HepG2 (cell line): ENCODE data around the gene TOP2A. TPM values are rescaled to one million over a fixed set of nuclear protein-coding genes. Genes with fewer than 3 reads are reported as not detected.
A peak's percentile ranks its signal among the peaks of the same experiment; 100 is the strongest.

Source experiments
- ATF2 ChIP-seq: sonication (generic); formaldehyde crosslinking; IDR thresholded peaks from 2 replicates; pipeline ENCODE4 v1.4.0; 2020; ENCODE audit warnings: missing genetic modification reagents
- FOXM1 ChIP-seq: sonication (generic); formaldehyde crosslinking; IDR thresholded peaks from 2 replicates; pipeline ENCODE4 v1.5.0; 2020; ENCODE audit warnings: missing genetic modification reagents
- GATAD2A ChIP-seq: IDR thresholded peaks from 2 replicates; pipeline ENCODE4 v1.6.1; 2016
- KLF9 ChIP-seq: IDR thresholded peaks from 2 replicates; pipeline ENCODE4 v1.6.1; 2016; ENCODE audit warnings: low read depth
- MNT ChIP-seq: fragments of 450-650 bp; IDR thresholded peaks from 2 replicates; pipeline ENCODE4 v1.6.1; 2016
- PRPF4 ChIP-seq: fragments of 200-400 bp; formaldehyde crosslinking; IDR thresholded peaks from 2 replicates; pipeline ENCODE4 v1.6.1; 2016; ENCODE audit warnings: low read length, low read depth; ENCODE audit not compliant: poor library complexity, severe bottlenecking
- SOX5 ChIP-seq: IDR thresholded peaks from 2 replicates; pipeline ENCODE4 v1.6.1; 2016; ENCODE audit warnings: borderline replicate concordance
- TERF1 ChIP-seq: sonication (generic); formaldehyde crosslinking; IDR thresholded peaks from 2 replicates; pipeline ENCODE4 v1.8.0; 2022; ENCODE audit warnings: mild to moderate bottlenecking, missing genetic modification reagents, moderate library complexity
- ZBTB3 ChIP-seq: sonication (generic); formaldehyde crosslinking; IDR thresholded peaks from 2 replicates; pipeline ENCODE4 v1.4.0; 2020; ENCODE audit warnings: low read depth, mild to moderate bottlenecking, moderate library complexity, missing genetic modification reagents, borderline replicate concordance
- ZFAT ChIP-seq: sonication (generic); formaldehyde crosslinking; conservative IDR thresholded peaks from 2 replicates; pipeline ENCODE4 v1.8.1; 2023; ENCODE audit warnings: missing genetic modification reagents, inconsistent platforms
- ZNF335 ChIP-seq: sonication (generic); formaldehyde crosslinking; IDR thresholded peaks from 2 replicates; pipeline ENCODE4 v1.4.0; 2020; ENCODE audit warnings: missing genetic modification reagents
- ZNF550 ChIP-seq: sonication (generic); formaldehyde crosslinking; IDR thresholded peaks from 2 replicates; pipeline ENCODE4 v1.4.0; 2020; ENCODE audit warnings: mild to moderate bottlenecking, missing genetic modification reagents, borderline replicate concordance
- ZNF607 ChIP-seq: sonication (generic); formaldehyde crosslinking; IDR thresholded peaks from 2 replicates; pipeline ENCODE4 v1.5.1; 2020; ENCODE audit warnings: missing genetic modification reagents, mild to moderate bottlenecking, borderline replicate concordance
- ZNF704 ChIP-seq: sonication (generic); formaldehyde crosslinking; IDR thresholded peaks from 2 replicates; pipeline ENCODE4 v1.8.1; 2023; ENCODE audit warnings: mild to moderate bottlenecking, inconsistent platforms, moderate library complexity, missing genetic modification reagents, borderline replicate concordance
- ZNF776 ChIP-seq: sonication (generic); formaldehyde crosslinking; IDR thresholded peaks from 2 replicates; pipeline ENCODE4 v1.4.0; 2020; ENCODE audit warnings: mild to moderate bottlenecking, missing genetic modification reagents
- ZNF850 ChIP-seq: sonication (generic); formaldehyde crosslinking; conservative IDR thresholded peaks from 2 replicates; pipeline ENCODE4 v1.9.0; 2021; ENCODE audit warnings: mild to moderate bottlenecking, missing genetic modification reagents
- ZNF879 ChIP-seq: sonication (generic); formaldehyde crosslinking; IDR thresholded peaks from 2 replicates; pipeline ENCODE4 v1.8.1; 2023; ENCODE audit warnings: missing genetic modification reagents
- ZNF883 ChIP-seq: sonication (generic); formaldehyde crosslinking; IDR thresholded peaks from 2 replicates; pipeline ENCODE4 v1.5.1; 2020; ENCODE audit warnings: mild to moderate bottlenecking, missing genetic modification reagents; ENCODE audit errors: not compliant biosample characterization
- ZSCAN12 ChIP-seq: sonication (generic); formaldehyde crosslinking; IDR thresholded peaks from 2 replicates; pipeline ENCODE4 v1.9.0; 2021; ENCODE audit warnings: mild to moderate bottlenecking, missing genetic modification reagents
- ZSCAN22 ChIP-seq: sonication (generic); formaldehyde crosslinking; IDR thresholded peaks from 2 replicates; pipeline ENCODE4 v1.4.0; 2020; ENCODE audit warnings: mild to moderate bottlenecking, missing genetic modification reagents
- polyA plus RNA-seq, 8 experiments: library from polyadenylated mRNA; depleted of rRNA in 3 of 8; stranded (reverse) in 7 of 8; unstranded in 1 of 8; fragments of >200 nt; fragmentation: Illumina TruSeq in 4 of 8; extraction: Trizol in 4 of 8; gene quantifications; 2 replicates each; pipeline versions ENCODE4 v1.2.1 to v1.2.3, GENCODE V29; 2011 to 2016; ENCODE audit warnings: low read depth in 4 of 8, missing spikeins in 1 of 8, mixed read lengths in 1 of 8; ENCODE audit not compliant: insufficient read depth in 1 of 8
- total RNA-seq, 5 experiments: library from RNA; depleted of rRNA; stranded (reverse); fragments of >200 nt; fragmentation: Illumina TruSeq; extraction: Trizol; gene quantifications; 2 replicates each; pipeline ENCODE4 v1.2.3, GENCODE V29; 2016; ENCODE audit warnings: low read depth in 1 of 5
- TF ChIP-seq, protein P1 (sequence below): sonication (generic); formaldehyde crosslinking; IDR thresholded peaks from 2 replicates; pipeline ENCODE4 v1.8.0; 2022; ENCODE audit warnings: missing genetic modification reagents, mild to moderate bottlenecking, inconsistent platforms, borderline replicate concordance
- TF ChIP-seq, protein P2 (sequence below): sonication (generic); formaldehyde crosslinking; IDR thresholded peaks from 2 replicates; pipeline ENCODE4 v1.5.0; 2020; ENCODE audit warnings: missing genetic modification reagents

Gene TOP2A
- total and polyA plus RNA-seq, 2 of the 13 experiments (the other 11 are each of a cell fraction or from before 2014, with no cell fraction given): 108 to 327 TPM

DNA sequence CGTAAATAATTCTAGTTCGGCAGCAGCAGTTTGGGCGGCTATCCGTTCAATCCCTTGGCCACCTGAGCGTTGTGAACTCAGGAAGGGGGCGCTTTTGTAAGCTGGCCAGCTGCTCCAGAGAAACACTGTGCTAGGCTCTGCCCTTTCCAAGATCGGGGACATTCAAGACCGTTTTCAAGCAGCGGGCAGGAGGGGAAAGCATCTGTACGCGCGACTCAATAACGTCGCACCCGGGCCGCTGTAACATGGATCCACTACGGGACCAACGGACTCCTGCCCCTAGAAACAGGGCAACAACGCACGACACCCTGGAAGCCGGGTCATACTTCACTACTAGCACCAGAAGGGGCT lies 463 bp downstream of the TOP2A start (continued):
- TF ChIP-seq ZNF550 (CRISPR knock-in tag) (no peak), TERF1 (CRISPR knock-in tag) (no peak), ZNF335 (no peak), ZNF607 (CRISPR knock-in tag) (no peak), ZBTB3 (CRISPR knock-in tag) (no peak), ZFAT (CRISPR knock-in tag) (0 out of 2 replicates have a peak, but pooled peaks have one; percentile 22), MNT (no peak), ZNF850 (CRISPR knock-in tag) (no peak), ZNF776 (CRISPR knock-in tag) (no peak), PRPF4 (no peak), SOX5 (CRISPR knock-in tag) (no peak), ZNF883 (no peak), FOXM1 (no peak), GATAD2A (no peak), KLF9 (CRISPR knock-in tag) (no peak), ZSCAN22 (CRISPR knock-in tag) (no peak), ZSCAN12 (CRISPR knock-in tag) (no peak), ZNF879 (CRISPR knock-in tag) (0 out of 2 replicates have a peak, but pooled peaks have one; percentile 31), ATF2 (no peak), ZNF704 (CRISPR knock-in tag) (no peak)
- TF ChIP-seq, protein P1, sequence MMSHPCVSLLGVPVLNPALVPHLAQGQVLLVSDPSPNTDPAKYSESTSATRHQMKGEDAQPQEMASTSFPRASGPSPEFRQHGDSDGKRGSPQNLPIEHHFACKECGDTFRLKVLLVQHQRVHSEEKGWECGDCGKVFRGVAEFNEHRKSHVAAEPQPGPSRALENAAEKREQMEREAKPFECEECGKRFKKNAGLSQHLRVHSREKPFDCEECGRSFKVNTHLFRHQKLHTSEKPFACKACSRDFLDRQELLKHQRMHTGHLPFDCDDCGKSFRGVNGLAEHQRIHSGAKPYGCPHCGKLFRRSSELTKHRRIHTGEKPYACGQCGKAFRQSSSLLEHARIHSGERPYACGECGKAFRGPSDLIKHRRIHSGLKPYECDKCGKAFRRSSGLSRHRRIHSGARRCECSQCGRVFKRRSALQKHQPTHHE (CRISPR knock-in tag): no peak
- TF ChIP-seq, protein P2, sequence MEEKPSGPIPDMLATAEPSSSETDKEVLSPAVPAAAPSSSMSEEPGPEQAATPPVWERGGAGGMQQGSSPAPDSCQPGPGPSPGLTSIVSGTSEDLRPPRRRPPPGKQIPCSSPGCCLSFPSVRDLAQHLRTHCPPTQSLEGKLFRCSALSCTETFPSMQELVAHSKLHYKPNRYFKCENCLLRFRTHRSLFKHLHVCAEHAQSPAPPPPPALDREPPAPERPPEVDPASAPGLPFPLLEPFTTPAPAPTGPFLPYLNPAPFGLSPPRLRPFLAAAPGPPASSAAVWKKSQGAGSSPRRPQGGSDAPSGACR (CRISPR knock-in tag): 0 out of 2 replicates have a peak, but pooled peaks have one; percentile 42
